Thoracic aorta (tissue), 2 donors: Measurements from ENCODE around the gene PLEKHA5. TPM values are rescaled to one million over a fixed set of nuclear protein-coding genes. Genes with fewer than 3 reads are reported as not detected.
"Not testable (repeated sequence)": the region's sequence is repeated elsewhere in the genome, so short reads cannot be mapped to it uniquely, and the experiment has no call there.

Experiments
- ATAC-seq: fragments of 150-250 bp; one replicate; pipeline ENCODE4 v1.8.0; 2017; ENCODE audit warnings: low read depth; ENCODE audit not compliant: insufficient number of reproducible peaks, low FRiP score
- DNase-seq: peaks from one replicate; pipeline ENCODE4 v3.0.0-alpha.2; 2020; ENCODE audit warnings: low spot score
- H3K27ac ChIP-seq, 2 donors: fragments of 200-600 bp; sonication (generic); 1 replicate in 1 of 2; 2 replicates in 1 of 2; pipeline ENCODE4 v1.5.1; 2016; ENCODE audit warnings: mild to moderate bottlenecking in 2 of 2, moderate library complexity in 2 of 2
- H3K27me3 ChIP-seq: fragments of 200-600 bp; sonication (generic); replicated peaks from 2 replicates; pipeline ENCODE4 v1.6.0; 2016; ENCODE audit warnings: mild to moderate bottlenecking; ENCODE audit not compliant: insufficient read depth
- H3K36me3 ChIP-seq: fragments of 200-600 bp; sonication (generic); one replicate; pipeline ENCODE4 v1.5.1; 2016
- H3K4me1 ChIP-seq, 2 donors: fragments of 200-600 bp; sonication (generic); 1 replicate in 1 of 2; 2 replicates in 1 of 2; pipeline versions ENCODE4 v1.5.1 to v1.6.0; 2016; ENCODE audit warnings: low read depth in 2 of 2, mild to moderate bottlenecking in 1 of 2; ENCODE audit not compliant: control insufficient read depth in 1 of 2
- H3K4me3 ChIP-seq: fragments of 200-600 bp; sonication (generic); 2 replicates; pipeline ENCODE4 v1.5.1; 2016; ENCODE audit warnings: mild to moderate bottlenecking
- H3K9me3 ChIP-seq: fragments of 200-600 bp; sonication (generic); 2 replicates; pipeline ENCODE4 v1.5.1; 2016
- CTCF ChIP-seq: fragments of 200-600 bp; sonication (generic); IDR thresholded peaks from one replicate; pipeline ENCODE4 v1.5.1; 2019; ENCODE audit warnings: antibody characterized with exemption
- total RNA-seq, 2 donors: library from RNA; depleted of rRNA; stranded (reverse); fragments of >200 nt; gene quantifications; one replicate each; pipeline versions ENCODE4 v1.1.0 to v1.2.3, GENCODE V29; 2016

Gene PLEKHA5
- total RNA-seq, 2 donors from 2014 or later, result 18.4 to 27.7 TPM

- Histone ChIP-seq H3K4me1 (no peaks in the 10 kb centered on the region), H3K27me3 (no peaks in the 10 kb centered on the region), H3K27ac (no peak overlapping the region), H3K36me3 (no peaks in the 10 kb centered on the region), H3K9me3 (no peaks in the 10 kb centered on the region), H3K4me3 (no peak overlapping the region)
- DNase-seq (no peak), ATAC-seq (no peak)
- TF ChIP-seq CTCF, result no peak
Measured at GRCh38 chr12:19166956-19167355, 37.4 kb downstream of the PLEKHA5 start.

- Histone ChIP-seq H3K27ac (no peak overlapping the region), H3K4me1 (no peaks in the 10 kb centered on the region), H3K27me3 (no peaks in the 10 kb centered on the region), H3K9me3 (no peaks in the 10 kb centered on the region), H3K36me3 (no peaks in the 10 kb centered on the region), H3K4me3 (no peak overlapping the region)
- DNase-seq (no peak), ATAC-seq (no peak)
- TF ChIP-seq CTCF, result no peak
Measured at GRCh38 chr12:19167708-19168107, 38.2 kb downstream of the PLEKHA5 start.

GRCh38 chr12:19168644-19169043, 39.1 kb downstream of the PLEKHA5 start:
- DNase-seq, result no peak
- H3K27ac ChIP-seq, result no peak overlapping the region
- H3K36me3 ChIP-seq, result no peaks in the 10 kb centered on the region
- H3K4me3 ChIP-seq, result no peak overlapping the region
- ATAC-seq, result no peak
- H3K27me3 ChIP-seq, result no peaks in the 10 kb centered on the region
- H3K4me1 ChIP-seq, result no peaks in the 10 kb centered on the region
- no peaks in the 10 kb centered on the region for H3K9me3 ChIP-seq
- no peak for TF ChIP-seq CTCF

GRCh38 chr12:19169222-19169621, 39.7 kb downstream of the PLEKHA5 start:
- H3K27ac ChIP-seq, result no peak overlapping the region
- H3K4me3 ChIP-seq, result no peak overlapping the region
- no peak for DNase-seq
- TF ChIP-seq CTCF, result no peak
- no peaks in the 10 kb centered on the region for H3K4me1 ChIP-seq
- no peaks in the 10 kb centered on the region for H3K36me3 ChIP-seq
- no peaks in the 10 kb centered on the region for H3K9me3 ChIP-seq
- H3K27me3 ChIP-seq, result no peaks in the 10 kb centered on the region
- ATAC-seq, result no peak

GRCh38 chr12:19170286-19170685, 40.8 kb downstream of the PLEKHA5 start:
- not testable (repeated sequence) for DNase-seq, H3K4me3 ChIP-seq, H3K27ac ChIP-seq, H3K4me1 ChIP-seq, H3K27me3 ChIP-seq, H3K9me3 ChIP-seq, ATAC-seq, H3K36me3 ChIP-seq

- Histone ChIP-seq H3K36me3 (no peaks in the 10 kb centered on the region), H3K27ac (no peak overlapping the region), H3K4me3 (no peak overlapping the region), H3K4me1 (no peaks in the 10 kb centered on the region), H3K27me3 (no peaks in the 10 kb centered on the region), H3K9me3 (no peaks in the 10 kb centered on the region)
- no peak for ATAC-seq
- TF ChIP-seq CTCF, result no peak
- DNase-seq, result no peak
Measured at GRCh38 chr12:19171731-19172130, 42.2 kb downstream of the PLEKHA5 start.
